ENCODE measurements around the gene BTC. TPM values are rescaled to one million over a fixed set of nuclear protein-coding genes. Genes with fewer than 3 reads are reported as not detected.

The BTC gene
- total RNA-seq, 1 donor from 2014 or later, result 0.46 TPM

Other genes starting within 250 kb of the BTC start
- gene PARM1, start 138.6 kb upstream of the BTC start, total RNA-seq, result 6.4 and 7.4 TPM in 2 replicates